K562 (cell line): Measurements from ENCODE around the gene IPO13. TPM values are rescaled to one million over a fixed set of nuclear protein-coding genes. Genes with fewer than 3 reads are reported as not detected.

Experiments used
- ATAC-seq: fragments of 200-7000 bp; cut with Tn5 transposase; 3 replicates; pipeline ENCODE4 v1.9.1; 2020; ENCODE audit warnings: moderate library complexity
- BruUV-seq: library from RNA; stranded (reverse); fragments of 400-500 nt; replicated peaks from 2 replicates; lab custom pipeline; 2021; lab: Mats Ljungman, UMichigan
- CTCF ChIA-PET: fragments of 300-600 bp; formaldehyde crosslinking; extraction: SDS; loops from one replicate; lab custom pipeline; 2021; ENCODE audit warnings: low intra/inter-chr PET ratio; lab: Yijun Ruan, JAX
- POLR2A ChIA-PET: fragments of 300-600, 350-650 bp; sonication (Branson Sonifier 250); formaldehyde crosslinking; extraction: SDS; loops from one replicate; lab custom pipeline; 2021; ENCODE audit warnings: antibody characterized with exemption, inconsistent platforms; lab: Yijun Ruan, JAX
- DNase-seq, 4 experiments: peaks; one replicate each; pipeline versions ENCODE4 v3.0.0 to v3.0.0-alpha.2; 2011 to 2018; ENCODE audit warnings: low spot score in 3 of 4, mixed read lengths in 3 of 4; ENCODE audit errors: extremely low read depth in 1 of 4
- FAIRE-seq: peaks from 2 replicates; lab custom pipeline; 2011; peaks lifted over from hg19 to GRCh38; lab: Jason Lieb, UNC
- H2AFZ ChIP-seq: 2 replicates; pipeline ENCODE4 v1.6.0; 2011; ENCODE audit warnings: low read depth, low read length, control low read depth, inconsistent platforms
- H3K27ac ChIP-seq: fragments of 200-600 bp; 3 replicates; pipeline ENCODE4 v1.8.0; 2011; ENCODE audit warnings: low read depth, mild to moderate bottlenecking, control low read depth, inconsistent platforms, low read length, moderate library complexity, mixed read lengths; ENCODE audit errors: extremely low read depth
- H3K27me3 ChIP-seq, 2 experiments: fragments of 300-600 bp in 1 of 2; 2 replicates in 1 of 2; 3 replicates in 1 of 2; pipeline versions ENCODE4 v1.6.0 to v1.8.0; 2011; ENCODE audit warnings: inconsistent platforms in 2 of 2, low read length in 2 of 2, mild to moderate bottlenecking in 1 of 2, mixed read lengths in 1 of 2, moderate library complexity in 1 of 2; ENCODE audit not compliant: control insufficient read depth in 2 of 2, insufficient read depth in 2 of 2
- H3K36me3 ChIP-seq: fragments of 300-600 bp; 3 replicates; pipeline ENCODE4 v1.8.0; 2011; ENCODE audit warnings: mild to moderate bottlenecking, low read length, inconsistent platforms; ENCODE audit not compliant: control insufficient read depth, insufficient read depth
- H3K4me1 ChIP-seq, 2 experiments: fragments of 200-600 bp in 1 of 2; replicated peaks in 1 of 2; 2 replicates in 1 of 2; 3 replicates in 1 of 2; pipeline versions ENCODE4 v1.5.1 to v1.8.0; 2011; ENCODE audit warnings: inconsistent platforms in 2 of 2, low read length in 2 of 2, mild to moderate bottlenecking in 1 of 2, mixed read lengths in 1 of 2, moderate library complexity in 1 of 2; ENCODE audit not compliant: control insufficient read depth in 2 of 2, insufficient read depth in 2 of 2
- H3K4me2 ChIP-seq: 2 replicates; pipeline ENCODE4 v1.6.1; 2011; ENCODE audit warnings: low read length, control low read depth, inconsistent platforms, mixed read lengths; ENCODE audit not compliant: insufficient read depth
- H3K4me3 ChIP-seq: fragments of 200-600 bp; sonication (generic), shearing (Covaris generic); 2 replicates; pipeline ENCODE4 v1.5.1; 2016; ENCODE audit warnings: control low read depth, inconsistent platforms
- H3K79me2 ChIP-seq: fragments of 200-600 bp; 3 replicates; pipeline ENCODE4 v1.8.0; 2011; ENCODE audit warnings: low read length, inconsistent platforms; ENCODE audit not compliant: control insufficient read depth, insufficient read depth
- H3K9ac ChIP-seq, 2 experiments: 2 replicates each; pipeline versions ENCODE4 v1.6.0 to v1.6.1; 2011; ENCODE audit warnings: low read depth in 2 of 2, low read length in 2 of 2, control low read depth in 1 of 2, inconsistent platforms in 1 of 2, mild to moderate bottlenecking in 1 of 2, mixed read lengths in 1 of 2; ENCODE audit not compliant: insufficient read depth in 1 of 2
- H3K9me1 ChIP-seq: one replicate; pipeline ENCODE4 v1.6.0; 2011; ENCODE audit warnings: inconsistent platforms, mild to moderate bottlenecking, low read length, moderate library complexity; ENCODE audit not compliant: control insufficient read depth, insufficient read depth
- H3K9me3 ChIP-seq: replicated peaks from 2 replicates; pipeline ENCODE4 v1.5.1; 2011; ENCODE audit warnings: low read depth, low read length, inconsistent platforms; ENCODE audit not compliant: control insufficient read depth, insufficient read depth
- H4K20me1 ChIP-seq: replicated peaks from 2 replicates; pipeline ENCODE4 v1.6.1; 2011; ENCODE audit warnings: low read length, inconsistent platforms, mixed read lengths; ENCODE audit not compliant: control insufficient read depth, insufficient read depth
- POLR2G ChIP-seq: fragments of 200-400 bp; formaldehyde crosslinking; IDR thresholded peaks from 2 replicates; pipeline ENCODE4 v1.6.1; 2017; ENCODE audit warnings: low read depth, mild to moderate bottlenecking, antibody characterized with exemption, low read length, moderate library complexity
- TEAD4 ChIP-seq, 2 experiments: sonication (generic) in 1 of 2; formaldehyde crosslinking in 1 of 2; IDR thresholded peaks; 2 replicates each; pipeline versions ENCODE4 v1.6.1 to v1.8.0; 2012 to 2022; ENCODE audit warnings: borderline replicate concordance in 1 of 2, inconsistent platforms in 1 of 2, low read length in 1 of 2, mild to moderate bottlenecking in 1 of 2, missing genetic modification reagents in 1 of 2
- ZNF282 ChIP-seq: sonication (generic); formaldehyde crosslinking; IDR thresholded peaks from 2 replicates; pipeline ENCODE4 v1.8.1; 2023; ENCODE audit warnings: missing genetic modification reagents
- WGBS: fragments of 100-300 bp; shearing (Covaris generic); methylation state at CpG from one replicate; pipeline ENCODE4 v1.1.6; 2016; ENCODE audit warnings: low coverage, mixed read lengths; ENCODE audit not compliant: insufficient coverage; ENCODE audit errors: missing lambda C conversion rate; 5-methylcytosine and 5-hydroxymethylcytosine counted together
- in situ Hi-C: fragments of 300-500 bp; cut with MboI; formaldehyde crosslinking; loops from 4 replicates; pipeline ENCODE4 v1.15.0; 2018; ENCODE audit warnings: inconsistent platforms, mixed read lengths
- intact Hi-C: fragments of 100-400 bp; cut with micrococcal nuclease; formaldehyde crosslinking; loops from 2 replicates; pipeline ENCODE4 v1.14.2; 2022
- polyA plus RNA-seq, 8 experiments: library from polyadenylated mRNA; depleted of rRNA in 4 of 8; stranded (reverse) in 5 of 8; unstranded in 3 of 8; fragments of >200 nt; fragmentation: Nextera tagmentation in 2 of 8; fragmentation: Illumina TruSeq in 1 of 8; extraction: Ambion mirVana in 2 of 8; extraction: Trizol in 1 of 8; gene quantifications; 2 replicates each; pipeline versions ENCODE4 v1.2.1 to v1.2.3, GENCODE V29; 2011 to 2014; ENCODE audit warnings: inconsistent platforms in 1 of 8, missing spikeins in 1 of 8
- total RNA-seq, 7 experiments: library from RNA; depleted of rRNA in 6 of 7; stranded (reverse); fragments of >200 nt in 6 of 7; fragmentation: Illumina TruSeq in 2 of 7; extraction: Trizol in 2 of 7; gene quantifications; 2 replicates each; pipeline versions ENCODE4 v1.2.1 to v1.2.3, GENCODE V29; 2011 to 2021; ENCODE audit warnings: low replicate concordance in 1 of 7

The IPO13 gene
- total and polyA plus RNA-seq, 9 of the 15 experiments (the other 6 are each of a cell fraction or from before 2014, with no cell fraction given), result 7.0 to 30.8 (median 16.2) TPM

- peak overlapping the region in 1 of 2 experiments; percentile 63; a peak in 2 of 4 replicates for H3K9ac ChIP-seq
- no peaks in the 10 kb centered on the region; the same call in 1 of the 2 replicates for H4K20me1 ChIP-seq
- ChIA-PET POLR2A (interaction anchor here (1.5 to 3.9 kb wide), 3 partner anchors 11 to 32 kb away, joined by 5 to 29 read pairs (median 6); partner anchors contain the start of gene SLC6A9), CTCF (no interaction called here)
- no peak overlapping the region for H3K27ac ChIP-seq
- no peaks in the 10 kb centered on the region for H3K9me1 ChIP-seq
- no peaks in the 10 kb centered on the region for H3K27me3 ChIP-seq
- in situ Hi-C loops (no loop called here), intact Hi-C loops (no loop called here)
- H3K9me3 ChIP-seq, result no peaks in the 10 kb centered on the region
- H2AFZ ChIP-seq, result no peak overlapping the region
- ATAC-seq (peak; percentile 3; the same call in 2 of the 3 replicates), DNase-seq (no peak), FAIRE-seq (no peak)
- WGBS, result 73% methylated on average over 20 of the region's 20 CpGs
- H3K79me2 ChIP-seq, result no peaks in the 10 kb centered on the region
- H3K4me2 ChIP-seq, result no peak overlapping the region
- H3K36me3 ChIP-seq, result 0 out of 3 replicates have a peak, but pooled peaks cover 7% of the 10 kb centered on the region
- peaks cover 6 to 40% of the 10 kb centered on the region in 2 experiments; a peak in 4 of 5 replicates for H3K4me1 ChIP-seq
- TF ChIP-seq POLR2G, result peak; percentile 31; the same call in 1 of the 2 replicates
- no peak for TF ChIP-seq ZNF282
- no peak for TF ChIP-seq TEAD4 (IDR thresholded peaks at IDR 0.05; ENCODE audit: low read length)
- TF ChIP-seq TEAD4 (CRISPR knock-in tag; IDR thresholded peaks at IDR 0.05; ENCODE audit: borderline replicate concordance), result 0 out of 2 replicates have a peak, but pooled peaks have one; percentile 38
- no TSS peak for BruUV-seq
- H3K4me3 ChIP-seq, result no peak overlapping the region
Measured at GRCh38 chr1:44016041-44016889, 69.5 kb downstream of the IPO13 start.
